OCI-LY1 (cell line): ENCODE results near the gene SUSD6.

Experiments used
- H2AFZ ChIP-seq: fragments of 200-600 bp; sonication (generic), shearing (Covaris generic); 2 replicates; pipeline ENCODE4 v1.6.0; 2014; ENCODE audit warnings: antibody characterized with exemption, mild to moderate bottlenecking, low read length
- H3F3A ChIP-seq: fragments of 200-600 bp; sonication (generic), shearing (Covaris generic); 2 replicates; pipeline ENCODE4 v1.6.0; 2014; ENCODE audit warnings: mild to moderate bottlenecking, antibody characterized with exemption, low read length, moderate library complexity; ENCODE audit not compliant: insufficient read depth
- H3K27ac ChIP-seq: fragments of 200-600 bp; sonication (generic); 2 replicates; pipeline ENCODE4 v1.5.1; 2014; ENCODE audit warnings: low read length, mixed run types, mild to moderate bottlenecking, low read depth; ENCODE audit not compliant: poor library complexity, severe bottlenecking
- H3K27me3 ChIP-seq: fragments of 200-600 bp; sonication (generic); 2 replicates; pipeline ENCODE4 v1.6.0; 2014; ENCODE audit warnings: antibody characterized with exemption, mild to moderate bottlenecking, low read length, moderate library complexity; ENCODE audit not compliant: insufficient read depth
- H3K36me3 ChIP-seq: fragments of 200-600 bp; sonication (generic); 2 replicates; pipeline ENCODE4 v1.6.1; 2014; ENCODE audit warnings: mild to moderate bottlenecking, antibody characterized with exemption, low read length, moderate library complexity, mixed read lengths; ENCODE audit not compliant: insufficient read depth
- H3K4me1 ChIP-seq: fragments of 200-600 bp; sonication (generic); 2 replicates; pipeline ENCODE4 v1.5.1; 2014; ENCODE audit warnings: mild to moderate bottlenecking, low read length, moderate library complexity; ENCODE audit not compliant: insufficient read depth, severe bottlenecking
- H3K4me2 ChIP-seq: fragments of 200-600 bp; sonication (generic), shearing (Covaris generic); 2 replicates; pipeline ENCODE4 v1.6.1; 2014; ENCODE audit warnings: low read length
- H3K4me3 ChIP-seq: fragments of 200-600 bp; sonication (generic); 2 replicates; pipeline ENCODE4 v1.5.1; 2014; ENCODE audit warnings: low read length, low read depth, mild to moderate bottlenecking, mixed read lengths; ENCODE audit not compliant: poor library complexity, severe bottlenecking
- H3K79me2 ChIP-seq: fragments of 200-600 bp; shearing (Covaris generic); 2 replicates; pipeline ENCODE4 v1.6.1; 2016; ENCODE audit warnings: mixed run types, low read length, mixed read lengths; ENCODE audit not compliant: insufficient read depth
- H3K9ac ChIP-seq: fragments of 200-600 bp; sonication (generic), shearing (Covaris generic); 2 replicates; pipeline ENCODE4 v1.6.1; 2014; ENCODE audit warnings: mild to moderate bottlenecking, low read length, mixed read lengths
- H3K9me2 ChIP-seq: fragments of 200-600 bp; sonication (generic), shearing (Covaris generic); 2 replicates; pipeline ENCODE4 v1.6.1; 2014; ENCODE audit warnings: low read depth, mild to moderate bottlenecking, low read length, mixed read lengths
- H3K9me3 ChIP-seq: fragments of 200-600 bp; shearing (Covaris generic); 2 replicates; pipeline ENCODE4 v1.6.1; 2014; ENCODE audit warnings: low read length, mixed read lengths
- H4K20me1 ChIP-seq: fragments of 200-600 bp; sonication (generic), shearing (Covaris generic); 2 replicates; pipeline ENCODE4 v1.6.0; 2016; ENCODE audit warnings: mild to moderate bottlenecking, low read length; ENCODE audit not compliant: insufficient read depth
- EZH2 ChIP-seq: fragments of 200-600 bp; sonication (generic), shearing (Covaris generic); IDR thresholded peaks from 2 replicates; pipeline ENCODE4 v1.8.0; 2017; ENCODE audit warnings: borderline replicate concordance, mixed run types, mild to moderate bottlenecking, antibody characterized with exemption, low read length, moderate library complexity, mixed read lengths
- TF ChIP-seq, protein P1 (sequence below): fragments of 200-600 bp; sonication (generic), shearing (Covaris generic); IDR thresholded peaks from 2 replicates; pipeline ENCODE4 v1.5.1; 2017; ENCODE audit warnings: mild to moderate bottlenecking, antibody characterized with exemption, low read length, moderate library complexity, mixed read lengths

Gene SUSD6

DNA sequence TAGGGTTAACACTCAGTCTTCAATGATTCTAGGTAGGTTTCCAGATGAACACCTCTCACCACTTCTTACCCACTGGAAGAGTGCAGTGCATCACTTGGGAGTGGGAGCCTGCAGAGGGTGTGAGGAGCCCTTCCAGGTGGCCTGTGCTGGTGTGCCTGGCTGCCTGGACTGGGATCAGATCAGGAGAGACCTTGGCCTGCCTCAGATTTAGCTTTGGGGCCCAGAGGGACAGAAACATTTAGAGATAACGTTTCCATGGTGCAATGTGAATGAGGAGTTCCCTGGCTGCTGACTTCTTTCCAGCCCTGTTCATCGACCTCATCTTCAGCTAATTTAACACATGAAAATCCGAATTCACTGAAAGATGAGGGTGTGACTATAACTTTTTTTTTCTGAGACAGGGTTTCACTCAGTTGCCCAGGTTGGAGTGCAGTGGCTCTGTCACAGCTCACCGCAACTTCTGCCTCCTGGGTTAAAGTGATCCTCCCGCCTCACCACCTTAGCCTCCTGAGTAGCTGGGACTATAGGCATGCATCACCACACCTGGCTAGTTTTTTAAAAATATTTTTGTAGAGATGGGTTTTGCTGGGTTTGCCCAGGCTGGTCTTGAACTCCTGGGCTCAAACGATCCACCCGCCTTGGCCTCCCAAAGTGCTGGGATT, 53.6 kb downstream of the SUSD6 start:
- H3K36me3 ChIP-seq, result peaks cover 42% of the 10 kb centered on the region
- no peak overlapping the region for H3K4me3 ChIP-seq
- H3K9ac ChIP-seq, result no peak overlapping the region; the same call in 1 of the 2 replicates
- peaks cover 69% of the 10 kb centered on the region for H3K79me2 ChIP-seq
- H3K9me3 ChIP-seq, result no peaks in the 10 kb centered on the region
- peak overlapping the region; percentile 24; the same call in 1 of the 2 replicates for H3K4me2 ChIP-seq
- H2AFZ ChIP-seq, result no peak overlapping the region
- H3K4me1 ChIP-seq, result peaks cover 94% of the 10 kb centered on the region
- H3K27me3 ChIP-seq, result no peaks in the 10 kb centered on the region
- H4K20me1 ChIP-seq, result no peaks in the 10 kb centered on the region
- TF ChIP-seq EZH2, result no peak
- TF ChIP-seq, protein P1, sequence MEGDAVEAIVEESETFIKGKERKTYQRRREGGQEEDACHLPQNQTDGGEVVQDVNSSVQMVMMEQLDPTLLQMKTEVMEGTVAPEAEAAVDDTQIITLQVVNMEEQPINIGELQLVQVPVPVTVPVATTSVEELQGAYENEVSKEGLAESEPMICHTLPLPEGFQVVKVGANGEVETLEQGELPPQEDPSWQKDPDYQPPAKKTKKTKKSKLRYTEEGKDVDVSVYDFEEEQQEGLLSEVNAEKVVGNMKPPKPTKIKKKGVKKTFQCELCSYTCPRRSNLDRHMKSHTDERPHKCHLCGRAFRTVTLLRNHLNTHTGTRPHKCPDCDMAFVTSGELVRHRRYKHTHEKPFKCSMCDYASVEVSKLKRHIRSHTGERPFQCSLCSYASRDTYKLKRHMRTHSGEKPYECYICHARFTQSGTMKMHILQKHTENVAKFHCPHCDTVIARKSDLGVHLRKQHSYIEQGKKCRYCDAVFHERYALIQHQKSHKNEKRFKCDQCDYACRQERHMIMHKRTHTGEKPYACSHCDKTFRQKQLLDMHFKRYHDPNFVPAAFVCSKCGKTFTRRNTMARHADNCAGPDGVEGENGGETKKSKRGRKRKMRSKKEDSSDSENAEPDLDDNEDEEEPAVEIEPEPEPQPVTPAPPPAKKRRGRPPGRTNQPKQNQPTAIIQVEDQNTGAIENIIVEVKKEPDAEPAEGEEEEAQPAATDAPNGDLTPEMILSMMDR, result no peak
- no peaks in the 10 kb centered on the region for H3F3A ChIP-seq
- peak overlapping the region; percentile 83 for H3K27ac ChIP-seq
- no peaks in the 10 kb centered on the region for H3K9me2 ChIP-seq

- Histone ChIP-seq H3F3A (no peaks in the 10 kb centered on the region), H3K4me2 (peak overlapping the region; percentile 4; the same call in 1 of the 2 replicates), H3K27ac (peak overlapping the region; percentile 83), H3K9ac (peak overlapping the region; percentile 8; the same call in 1 of the 2 replicates), H3K9me2 (no peaks in the 10 kb centered on the region), H4K20me1 (no peaks in the 10 kb centered on the region), H3K79me2 (peaks cover 69% of the 10 kb centered on the region), H3K36me3 (peaks cover 42% of the 10 kb centered on the region; the same call in 1 of the 2 replicates), H3K27me3 (no peaks in the 10 kb centered on the region), H3K4me1 (peaks cover 94% of the 10 kb centered on the region), H2AFZ (no peak overlapping the region), H3K9me3 (no peaks in the 10 kb centered on the region), H3K4me3 (no peak overlapping the region)
- TF ChIP-seq EZH2, result no peak
- TF ChIP-seq, protein P1, result no peak
Measured at GRCh38 chr14:69665631-69666030, 54.2 kb downstream of the SUSD6 start.

- Histone ChIP-seq H3K27ac (peak overlapping the region; percentile 83), H3K36me3 (peaks cover 41% of the 10 kb centered on the region; the same call in 1 of the 2 replicates), H3K79me2 (peaks cover 69% of the 10 kb centered on the region)
Measured at GRCh38 chr14:69666112-69666511, 54.7 kb downstream of the SUSD6 start.

More at GRCh38 chr14:69666112-69666511, 54.7 kb downstream of the SUSD6 start:
- Histone ChIP-seq H3K9me2 (no peaks in the 10 kb centered on the region), H3K4me1 (peaks cover 94% of the 10 kb centered on the region), H3F3A (no peaks in the 10 kb centered on the region), H4K20me1 (no peaks in the 10 kb centered on the region), H3K9me3 (no peaks in the 10 kb centered on the region), H2AFZ (no peak overlapping the region), H3K27me3 (no peaks in the 10 kb centered on the region), H3K4me3 (no peak overlapping the region), H3K9ac (no peak overlapping the region; the same call in 1 of the 2 replicates), H3K4me2 (peak overlapping the region; percentile 4; the same call in 1 of the 2 replicates)
- TF ChIP-seq, protein P1, result no peak
- TF ChIP-seq EZH2, result no peak
